Left cardiac atrium (tissue), 4 donors: ENCODE results near the gene PCSK1. TPM values are rescaled to one million over a fixed set of nuclear protein-coding genes. Genes with fewer than 3 reads are reported as not detected.
A peak's percentile ranks its signal among the peaks of the same experiment; 100 is the strongest.
"Not testable (repeated sequence)": the region's sequence is repeated elsewhere in the genome, so short reads cannot be mapped to it uniquely, and the experiment has no call there.

Source experiments
- ATAC-seq, 2 donors: fragments of 200-7000 bp; cut with Tn5 transposase; one replicate each; pipeline ENCODE4 v1.9.1; 2020; ENCODE audit warnings: mild to moderate bottlenecking in 2 of 2, moderate library complexity in 2 of 2
- DNase-seq: peaks from one replicate; pipeline ENCODE4 v3.0.0-alpha.2; 2020
- intact Hi-C, 2 donors: fragments of 100-400 bp; cut with DNase I; formaldehyde crosslinking; loops; one replicate each; pipeline versions ENCODE4 v1.14.1 to v1.15.1; 2022 to 2023
- total RNA-seq, 2 donors: library from RNA; stranded (reverse); fragmentation: NEBNext Ultra II Directional; extraction: Animal tissue kit (Norgen Biotek cat#: 25700); gene quantifications; one replicate each; pipeline ENCODE4 v1.2.1, GENCODE V29; 2021
- donor health status: DM: no; HTN: yes; CAD: no.
- donor health status: DM: no; HTN: yes; CAD: no; lungs with severe emphysema.
- donor health status: DM: yes; HTN: yes; CAD: no.
- donor health status: Dilated cardiomyopathy.

Gene PCSK1
- total RNA-seq, 2 donors from 2014 or later, result 0.41 to 3.1 TPM

GRCh38 chr5:96431376-96432187, 1.5 kb downstream of the PCSK1 start:
- peak in 1 of 2 donors; percentile 48 for ATAC-seq
- intact Hi-C loops, result no loop called here
- peak; percentile 65 for DNase-seq

GRCh38 chr5:96427824-96428223, 5.2 kb downstream of the PCSK1 start:
- DNase-seq (no peak), ATAC-seq (no peak)
- intact Hi-C loops, result no loop called here

GRCh38 chr5:96426831-96427230, 6.2 kb downstream of the PCSK1 start:
- no peak for DNase-seq
- intact Hi-C loops, result no loop called here
- ATAC-seq, result no peak

GRCh38 chr5:96425443-96425842, 7.6 kb downstream of the PCSK1 start:
- DNase-seq, result no peak
- no peak for ATAC-seq
- intact Hi-C loops, result no loop called here

GRCh38 chr5:96415897-96416296, 17.2 kb downstream of the PCSK1 start:
- ATAC-seq (no peak), DNase-seq (no peak)
- intact Hi-C loops, result loop anchor here in 1 of 2 donors (10.0 kb wide), 1 partner anchor 159 kb away; no protein-coding TSS in a partner anchor

GRCh38 chr5:96412868-96413449, 20.1 kb downstream of the PCSK1 start:
- intact Hi-C loops, result loop anchor here in 1 of 2 donors (10.0 kb wide), 1 partner anchor 162 kb away; no protein-coding TSS in a partner anchor
- ATAC-seq, result no peak
- no peak for DNase-seq

GRCh38 chr5:96410013-96410412, 23.0 kb downstream of the PCSK1 start:
- no peak for DNase-seq
- no peak for ATAC-seq
- intact Hi-C loops, result loop anchor here in 1 of 2 donors (10.0 kb wide), 1 partner anchor 165 kb away; no protein-coding TSS in a partner anchor

GRCh38 chr5:96408841-96409538, 24.1 kb downstream of the PCSK1 start:
- ATAC-seq, result no peak
- intact Hi-C loops, result no loop called here
- DNase-seq, result no peak

GRCh38 chr5:96408210-96408777, 24.8 kb downstream of the PCSK1 start:
- DNase-seq (no peak), ATAC-seq (peak; percentile 23 to 90)
- intact Hi-C loops, result no loop called here

- DNase-seq, result no peak
- intact Hi-C loops, result no loop called here
- ATAC-seq, result no peak
These were observed 25.6 kb downstream of the PCSK1 start for GRCh38 chr5:96407436-96407835.

- no peak for DNase-seq
- intact Hi-C loops, result no loop called here
- no peak for ATAC-seq
These were observed 28.7 kb downstream of the PCSK1 start for GRCh38 chr5:96404191-96404867.

GRCh38 chr5:96402500-96402899, 30.5 kb downstream of the PCSK1 start:
- no peak for DNase-seq
- ATAC-seq, result no peak
- intact Hi-C loops, result no loop called here

- no peak for DNase-seq
- intact Hi-C loops, result no loop called here
- ATAC-seq, result no peak
These were observed 36.2 kb downstream of the PCSK1 start for GRCh38 chr5:96396878-96397277.

GRCh38 chr5:96395295-96395694, 37.8 kb downstream of the PCSK1 start:
- DNase-seq, intact Hi-C loops, ATAC-seq: not testable (repeated sequence)

GRCh38 chr5:96391921-96392320, 41.1 kb downstream of the PCSK1 start:
- DNase-seq, result no peak

GRCh38 chr5:96388176-96388575, 44.9 kb downstream of the PCSK1 start:
- DNase-seq, result no peak
- ATAC-seq, result no peak
- intact Hi-C loops, result no loop called here

More at GRCh38 chr5:96391921-96392320, 41.1 kb downstream of the PCSK1 start:
- ATAC-seq, result no peak
- intact Hi-C loops, result no loop called here

GRCh38 chr5:96387616-96388015, 45.4 kb downstream of the PCSK1 start:
- no peak for ATAC-seq
- DNase-seq, result no peak
- intact Hi-C loops, result no loop called here

GRCh38 chr5:96385538-96385937, 47.5 kb downstream of the PCSK1 start:
- DNase-seq (no peak), ATAC-seq (no peak)
- intact Hi-C loops, result no loop called here

- intact Hi-C loops, result no loop called here
- peak; percentile 98 to 99 for ATAC-seq
These were observed 48.7 kb downstream of the PCSK1 start for GRCh38 chr5:96384353-96384752.

More at GRCh38 chr5:96384353-96384752, 48.7 kb downstream of the PCSK1 start:
- peak; percentile 61 for DNase-seq
